Sigmoid colon (tissue), 3 donors: ENCODE results near the gene GRM4.

Source experiments
- CTCF ChIP-seq, 4 experiments: fragments of 450-650 bp in 3 of 4; fragments of 200-600 bp in 1 of 4; IDR thresholded peaks; one replicate each; pipeline ENCODE4 v1.5.1; 2016 to 2019; ENCODE audit warnings: antibody characterized with exemption in 4 of 4, mild to moderate bottlenecking in 3 of 4, moderate library complexity in 2 of 4
- POLR2A ChIP-seq, 2 donors: fragments of 450-650 bp; IDR thresholded peaks; one replicate each; pipeline ENCODE4 v1.6.1; 2016; ENCODE audit warnings: antibody characterized with exemption in 2 of 2, mild to moderate bottlenecking in 2 of 2, moderate library complexity in 2 of 2

DNA sequence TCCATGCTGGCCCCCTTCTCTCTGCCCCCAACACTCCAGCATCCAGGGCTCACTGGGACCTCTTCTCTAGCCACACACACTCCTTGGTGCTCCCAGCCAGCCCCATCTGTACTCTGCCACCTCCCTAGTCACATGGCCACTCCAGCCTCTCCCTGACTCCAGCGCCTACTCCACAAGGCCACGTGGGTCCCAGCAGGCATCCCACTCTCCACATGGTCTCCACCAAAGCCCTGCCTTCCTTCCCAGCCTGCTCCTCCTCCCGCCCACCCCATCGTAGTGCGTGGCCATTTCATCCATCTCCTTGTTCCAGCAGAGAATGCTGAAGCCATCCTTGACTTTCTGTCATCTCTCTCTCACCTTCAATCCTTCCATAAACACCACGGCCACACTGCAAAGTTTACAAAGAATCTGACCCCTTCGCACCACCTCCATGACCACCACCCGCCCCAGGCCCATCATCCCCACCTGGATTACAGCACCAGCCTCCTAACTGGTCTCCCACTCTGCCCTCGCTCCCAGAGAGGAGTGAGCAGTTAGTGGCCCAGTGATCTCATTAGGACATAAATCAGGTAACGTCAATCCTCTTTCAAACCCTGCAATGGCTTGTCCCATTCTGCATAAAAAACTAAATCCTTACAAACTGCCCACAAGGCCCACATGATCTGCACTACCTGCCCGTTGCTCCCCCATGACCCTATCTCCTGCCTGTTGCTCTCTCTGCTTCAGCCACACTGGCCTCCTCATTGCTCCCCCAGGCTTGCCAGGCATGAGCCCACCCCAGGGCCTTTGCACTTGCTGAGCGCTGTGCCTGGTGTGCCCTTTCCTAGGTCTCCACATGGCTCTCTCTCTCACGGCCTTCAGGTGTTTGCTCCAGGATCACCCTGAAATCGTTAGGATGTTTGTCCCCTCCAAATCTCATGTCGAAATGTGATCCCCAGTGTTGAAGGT lies 96.2 kb downstream of the GRM4 start:
- TF ChIP-seq POLR2A (IDR thresholded peaks at IDR 0.05) (no peak), CTCF (IDR thresholded peaks at IDR 0.05) (no peak)
